ENCODE measurements around the gene EIF5. TPM values are rescaled to one million over a fixed set of nuclear protein-coding genes. Genes with fewer than 3 reads are reported as not detected.

Gene EIF5
- total RNA-seq, 1 experiment from 2014 or later: 238 TPM

- TF ChIP-seq CTCF (IDR thresholded peaks at IDR 0.05 in 2 of 3, conservative IDR thresholded peaks at IDR 0.05 in 1 of 3; ENCODE audit: borderline replicate concordance in 1 of 3, insufficient read depth in 1 of 3, low read depth in 2 of 3, low read length in 2 of 3): 0 out of 6 replicates have a peak, but pooled peaks of 1 of the 3 experiments have one; percentile 19
- TF ChIP-seq ATF3 (IDR thresholded peaks at IDR 0.05): no peak
- no peak for TF ChIP-seq EGR1 (IDR thresholded peaks at IDR 0.05; ENCODE audit: low read depth)
- TF ChIP-seq POLR2A (IDR thresholded peaks at IDR 0.05; ENCODE audit: borderline replicate concordance, extremely low read depth, insufficient read depth, insufficient read length): peak; percentile 90
- TF ChIP-seq EZH2phosphoT487 (IDR thresholded peaks at IDR 0.05; ENCODE audit: borderline replicate concordance): no peak
- TF ChIP-seq SRF (IDR thresholded peaks at IDR 0.05; ENCODE audit: low read depth): no peak; the same call in 1 of the 2 replicates
Observed at GRCh38 chr14:103333754-103334643, at the start of gene EIF5 (continued).

GRCh38 chr14:103284574-103285467 lies 49.2 kb upstream of the EIF5 start:
- RAD21 ChIA-PET (ENCODE audit: low non-redundant PET in 1 of 2, low total read pairs in 2 of 2, uncharacterized antibody in 2 of 2, unreplicated experiment in 2 of 2): interaction anchor here in 1 of 2 experiments (0.5 kb wide), 1 partner anchor 228 kb away, joined by 3 read pairs; no protein-coding TSS in a partner anchor
- no peak for DNase-seq (ENCODE audit: low read depth, low spot score)
- no peak overlapping the region for H3K27ac ChIP-seq (ENCODE audit: low read depth, low read length)
- H3K27me3 ChIP-seq (ENCODE audit: insufficient read depth, low read length): no peaks in the 10 kb centered on the region
- ATAC-seq: no peak
- peaks cover 0 to 8% of the 10 kb centered on the region in 2 experiments; a peak in 3 of 4 replicates for H3K4me1 ChIP-seq (ENCODE audit: control insufficient read depth in 1 of 2, insufficient read depth in 2 of 2, low read length in 2 of 2)
- no peaks in the 10 kb centered on the region for H3K79me2 ChIP-seq (ENCODE audit: insufficient read depth, low read length)
- no peaks in the 10 kb centered on the region for H3K36me3 ChIP-seq (ENCODE audit: control insufficient read depth in 1 of 2, insufficient read depth in 2 of 2, low read length in 2 of 2)
- no peaks in the 10 kb centered on the region for H3K9me3 ChIP-seq (ENCODE audit: control insufficient read depth in 1 of 2, insufficient read depth in 1 of 2, low read depth in 1 of 2, low read length in 2 of 2)
- POLR2A ChIA-PET: no interaction called here
- CTCF ChIA-PET: no interaction called here
- no peak overlapping the region for H2AFZ ChIP-seq (ENCODE audit: low read depth, low read length, poor library complexity, severe bottlenecking)
- intact Hi-C loops (cut with micrococcal nuclease): no loop called here
- BruUV-seq (replicated peaks): no TSS peak
- H3K9me2 ChIP-seq (ENCODE audit: insufficient read depth): no peaks in the 10 kb centered on the region
- H4K20me1 ChIP-seq (ENCODE audit: insufficient read depth): no peaks in the 10 kb centered on the region
- H3K4me2 ChIP-seq (ENCODE audit: low read length): no peak overlapping the region
- H3K9ac ChIP-seq (ENCODE audit: low read length): no peak overlapping the region
- H3K4me3 ChIP-seq (replicated peaks in 1 of 2; ENCODE audit: low read depth in 1 of 2, low read length in 2 of 2): no peak overlapping the region
- no peak for TF ChIP-seq TCF7L2 (IDR thresholded peaks at IDR 0.05; ENCODE audit: borderline replicate concordance, extremely low read depth, insufficient read depth, insufficient read length)
- no peak for TF ChIP-seq POLR2A (IDR thresholded peaks at IDR 0.05; ENCODE audit: borderline replicate concordance, extremely low read depth, insufficient read depth, insufficient read length)
- TF ChIP-seq EZH2phosphoT487 (IDR thresholded peaks at IDR 0.05; ENCODE audit: borderline replicate concordance): no peak
- TF ChIP-seq, protein P1, sequence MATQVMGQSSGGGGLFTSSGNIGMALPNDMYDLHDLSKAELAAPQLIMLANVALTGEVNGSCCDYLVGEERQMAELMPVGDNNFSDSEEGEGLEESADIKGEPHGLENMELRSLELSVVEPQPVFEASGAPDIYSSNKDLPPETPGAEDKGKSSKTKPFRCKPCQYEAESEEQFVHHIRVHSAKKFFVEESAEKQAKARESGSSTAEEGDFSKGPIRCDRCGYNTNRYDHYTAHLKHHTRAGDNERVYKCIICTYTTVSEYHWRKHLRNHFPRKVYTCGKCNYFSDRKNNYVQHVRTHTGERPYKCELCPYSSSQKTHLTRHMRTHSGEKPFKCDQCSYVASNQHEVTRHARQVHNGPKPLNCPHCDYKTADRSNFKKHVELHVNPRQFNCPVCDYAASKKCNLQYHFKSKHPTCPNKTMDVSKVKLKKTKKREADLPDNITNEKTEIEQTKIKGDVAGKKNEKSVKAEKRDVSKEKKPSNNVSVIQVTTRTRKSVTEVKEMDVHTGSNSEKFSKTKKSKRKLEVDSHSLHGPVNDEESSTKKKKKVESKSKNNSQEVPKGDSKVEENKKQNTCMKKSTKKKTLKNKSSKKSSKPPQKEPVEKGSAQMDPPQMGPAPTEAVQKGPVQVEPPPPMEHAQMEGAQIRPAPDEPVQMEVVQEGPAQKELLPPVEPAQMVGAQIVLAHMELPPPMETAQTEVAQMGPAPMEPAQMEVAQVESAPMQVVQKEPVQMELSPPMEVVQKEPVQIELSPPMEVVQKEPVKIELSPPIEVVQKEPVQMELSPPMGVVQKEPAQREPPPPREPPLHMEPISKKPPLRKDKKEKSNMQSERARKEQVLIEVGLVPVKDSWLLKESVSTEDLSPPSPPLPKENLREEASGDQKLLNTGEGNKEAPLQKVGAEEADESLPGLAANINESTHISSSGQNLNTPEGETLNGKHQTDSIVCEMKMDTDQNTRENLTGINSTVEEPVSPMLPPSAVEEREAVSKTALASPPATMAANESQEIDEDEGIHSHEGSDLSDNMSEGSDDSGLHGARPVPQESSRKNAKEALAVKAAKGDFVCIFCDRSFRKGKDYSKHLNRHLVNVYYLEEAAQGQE (IDR thresholded peaks at IDR 0.05; ENCODE audit: low read depth): no peak
- no peak for TF ChIP-seq ZNF274 (IDR thresholded peaks at IDR 0.05; ENCODE audit: low read depth, low read length)
- TF ChIP-seq YY1 (IDR thresholded peaks at IDR 0.05; ENCODE audit: extremely low read depth, insufficient replicate concordance, low read depth, low read length): no peak
- TF ChIP-seq CEBPB (IDR thresholded peaks at IDR 0.05; ENCODE audit: low read depth): no peak
- no peak for TF ChIP-seq EGR1 (IDR thresholded peaks at IDR 0.05; ENCODE audit: low read depth)
- no peak for TF ChIP-seq POLR2AphosphoS5 (IDR thresholded peaks at IDR 0.05; ENCODE audit: low read depth, low read length)
- TF ChIP-seq JUND (IDR thresholded peaks at IDR 0.05): no peak

Data from HCT116 (cell line).